ENCODE data around the gene PTGIS.

- no peak for TF ChIP-seq POLR2A (IDR thresholded peaks at IDR 0.05; ENCODE audit: low read depth, low read length)
- no peak for TF ChIP-seq POLR2AphosphoS5 (IDR thresholded peaks at IDR 0.05; ENCODE audit: low read depth, low read length)
Measured at GRCh38 chr20:49556621-49557020, 11.3 kb downstream of the PTGIS start.
